GM21717 (cell line): Measurements from ENCODE around the gene POLA1.

Experiments used
- ATAC-seq: cut with Tn5 transposase; IDR thresholded peaks from one replicate; pipeline ENCODE4 v1.9.1; 2021; ENCODE audit warnings: mild to moderate bottlenecking, moderate library complexity; ENCODE audit not compliant: unreplicated experiment

The POLA1 gene

GRCh38 chrX:25006586-25007058 is 312.9 kb downstream of the POLA1 start:
- no peak for ATAC-seq

- no peak for ATAC-seq
Measured at GRCh38 chrX:25007059-25008053, 313.6 kb downstream of the POLA1 start.

DNA sequence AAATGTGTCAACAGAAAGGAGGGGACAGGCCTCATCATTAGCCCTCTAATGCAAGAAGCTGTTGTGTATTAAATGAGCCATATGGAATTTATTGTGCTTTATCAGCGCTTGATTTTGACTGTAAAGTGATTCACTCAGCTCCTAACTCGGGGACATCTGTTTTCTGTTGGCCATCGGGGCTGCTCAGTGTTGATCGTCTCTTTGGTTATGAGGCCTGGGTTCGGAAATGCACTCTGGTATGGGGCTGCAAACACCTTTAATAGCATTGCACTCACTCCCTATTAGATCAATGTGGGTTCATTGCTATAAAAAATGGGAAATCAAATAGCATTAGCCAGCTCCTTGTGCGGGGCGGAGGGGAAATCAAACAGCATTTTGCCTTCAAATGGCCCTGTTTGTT is 315.7 kb downstream of the POLA1 start:
- ATAC-seq: no peak

- ATAC-seq: no peak
Measured at GRCh38 chrX:25010784-25011588, 317.3 kb downstream of the POLA1 start.

DNA sequence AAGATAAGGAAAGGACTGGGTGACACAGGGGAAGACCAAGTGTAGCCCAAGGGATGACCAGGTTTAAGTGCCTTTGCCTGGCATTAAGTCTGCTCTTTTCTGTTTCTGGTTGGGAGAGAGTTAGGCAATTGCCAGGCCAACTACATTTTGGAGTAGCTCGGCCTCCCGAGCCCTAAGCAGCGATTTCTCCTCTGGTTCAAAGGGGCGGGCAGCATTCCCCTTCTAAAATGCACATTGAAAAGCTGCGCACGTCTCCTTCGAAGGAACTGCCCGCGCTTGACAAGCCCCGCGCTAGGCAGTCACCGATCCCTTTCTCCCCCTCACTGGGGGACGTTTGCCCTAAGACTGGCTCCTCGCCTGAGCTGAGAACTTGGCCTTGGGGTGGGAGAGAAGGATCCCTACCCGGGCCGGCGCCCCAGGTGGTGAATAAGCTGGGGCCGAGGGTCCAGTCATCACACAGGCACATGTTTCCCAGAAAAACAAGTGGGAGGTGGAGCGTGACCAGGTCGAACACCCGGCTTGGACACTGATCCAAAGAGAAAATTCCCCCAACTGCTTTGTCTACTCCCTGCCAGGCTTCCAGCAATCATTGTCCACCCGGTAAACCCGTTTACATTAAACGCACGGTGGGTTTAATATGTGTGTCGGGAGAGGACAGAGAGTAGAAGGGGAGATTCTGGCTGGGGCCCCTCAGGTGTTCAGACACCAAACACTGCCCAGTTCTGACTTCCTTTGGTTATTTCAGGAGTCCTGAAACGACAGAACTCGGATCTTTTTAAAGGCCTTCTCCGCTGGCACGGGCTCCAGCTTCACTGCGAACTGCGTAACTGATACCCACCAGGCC is 318.1 kb downstream of the POLA1 start:
- no peak for ATAC-seq

DNA sequence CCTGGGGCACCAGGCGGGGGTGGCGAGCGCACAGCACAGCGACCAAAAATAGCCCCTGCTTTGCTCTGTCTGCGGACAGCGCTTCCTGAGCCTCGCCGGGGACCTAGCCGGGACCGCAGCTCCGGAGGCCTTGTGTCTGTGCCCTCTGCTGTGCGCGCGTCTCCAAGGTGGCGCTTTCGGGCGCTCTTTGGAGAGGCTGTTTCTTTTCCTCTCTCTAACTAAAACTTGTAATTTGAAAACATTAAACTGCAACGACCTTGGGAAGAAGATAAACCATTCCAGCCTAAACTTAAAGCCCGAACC is 318.7 kb downstream of the POLA1 start:
- no peak for ATAC-seq

- ATAC-seq: no peak
Measured at GRCh38 chrX:25012793-25013631, 319.3 kb downstream of the POLA1 start.

DNA sequence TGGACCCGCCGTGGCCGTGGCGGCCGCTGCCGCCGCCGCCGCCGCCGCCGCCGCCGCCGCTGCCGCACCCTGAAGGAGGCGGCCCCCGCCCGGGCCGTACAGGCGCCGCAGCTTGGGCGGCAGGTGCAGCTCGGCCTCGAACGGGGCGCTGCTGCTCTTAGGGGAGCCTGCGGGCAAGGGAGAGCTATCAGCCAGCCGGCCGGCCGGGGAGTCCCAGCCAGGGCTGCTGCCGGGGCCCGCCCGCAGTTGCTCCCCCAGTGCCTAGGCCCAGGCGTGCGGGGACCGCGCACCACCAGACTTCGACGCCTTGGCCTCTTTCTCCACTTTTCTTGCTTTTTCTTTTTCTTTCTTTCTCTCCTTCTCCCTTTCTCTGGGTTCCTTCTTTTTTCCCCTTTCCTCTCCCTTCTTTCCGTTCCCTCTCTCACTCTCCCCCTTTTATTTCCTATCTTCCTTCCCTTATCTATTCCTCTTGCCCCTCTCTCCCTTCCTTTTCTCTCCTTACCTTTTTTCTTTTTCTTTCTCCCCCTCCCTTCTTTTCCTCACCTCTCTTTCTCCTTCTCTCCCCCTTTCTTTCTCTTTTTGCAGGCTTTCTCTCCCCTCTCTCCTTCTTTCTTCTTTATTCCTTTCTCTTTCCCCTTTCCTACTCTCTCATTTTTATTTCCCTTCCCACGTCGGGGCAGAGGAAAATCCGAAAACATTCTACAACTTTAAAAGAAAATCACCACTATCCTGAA is 320.1 kb downstream of the POLA1 start:
- no peak for ATAC-seq

GRCh38 chrX:25014366-25014838 is 320.7 kb downstream of the POLA1 start:
- ATAC-seq: no peak

- no peak for ATAC-seq
Measured at GRCh38 chrX:25015486-25016360, 322.0 kb downstream of the POLA1 start, which contains the start of gene ARX. Gene ARX, minus strand, starts transcription at chrX:25015965. Its CDS starts 228 bp downstream, at chrX:25015737.

DNA sequence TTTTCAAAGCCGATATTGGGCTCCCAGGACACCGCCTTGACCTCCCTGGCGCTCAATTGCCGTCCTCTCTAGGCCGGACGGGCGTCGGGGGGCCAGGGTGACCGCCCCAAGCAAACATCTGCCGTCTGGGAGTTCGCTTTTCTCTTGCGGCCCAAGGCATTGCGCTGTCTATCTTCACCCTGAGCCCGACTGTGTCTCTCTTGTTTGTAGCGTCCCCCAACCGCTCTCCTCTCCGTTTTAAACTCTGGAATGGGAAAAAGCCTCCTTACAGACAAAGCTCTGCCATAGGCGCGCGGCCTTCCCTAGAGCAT is 322.6 kb downstream of the POLA1 start:
- no peak for ATAC-seq

DNA sequence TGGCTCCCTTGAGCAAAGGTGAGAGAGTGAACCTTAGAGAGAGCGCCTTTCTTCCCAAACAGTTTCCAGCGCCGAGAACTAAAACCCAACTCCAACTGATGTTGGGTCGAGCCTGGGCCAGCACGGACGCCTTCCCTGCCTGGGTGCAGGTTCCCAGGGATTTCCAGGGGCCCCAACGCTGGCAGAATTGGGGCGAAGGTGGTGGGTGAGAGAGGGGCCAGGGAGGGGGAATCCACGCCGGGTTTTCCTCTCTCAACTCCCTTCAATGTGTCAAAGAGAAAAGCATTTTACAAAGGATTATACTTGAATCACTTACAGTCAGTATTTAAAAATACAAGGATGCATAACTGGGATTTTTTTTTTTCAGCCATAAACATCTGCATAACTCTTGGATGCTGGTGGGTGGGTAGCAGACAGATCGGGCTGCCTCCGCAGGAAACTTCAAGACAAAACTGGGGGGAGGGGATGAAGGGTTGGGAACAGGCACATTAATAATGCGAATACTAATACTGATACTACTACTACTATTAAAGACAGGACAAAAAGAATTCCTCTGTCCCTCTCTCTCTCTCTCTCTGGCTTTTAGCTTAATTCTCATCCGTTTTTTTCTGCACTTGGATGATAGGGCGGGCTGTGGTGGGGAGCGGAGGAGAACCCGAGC is 323.4 kb downstream of the POLA1 start:
- ATAC-seq: no peak

GRCh38 chrX:25017667-25018247 is 324.0 kb downstream of the POLA1 start:
- no peak for ATAC-seq

DNA sequence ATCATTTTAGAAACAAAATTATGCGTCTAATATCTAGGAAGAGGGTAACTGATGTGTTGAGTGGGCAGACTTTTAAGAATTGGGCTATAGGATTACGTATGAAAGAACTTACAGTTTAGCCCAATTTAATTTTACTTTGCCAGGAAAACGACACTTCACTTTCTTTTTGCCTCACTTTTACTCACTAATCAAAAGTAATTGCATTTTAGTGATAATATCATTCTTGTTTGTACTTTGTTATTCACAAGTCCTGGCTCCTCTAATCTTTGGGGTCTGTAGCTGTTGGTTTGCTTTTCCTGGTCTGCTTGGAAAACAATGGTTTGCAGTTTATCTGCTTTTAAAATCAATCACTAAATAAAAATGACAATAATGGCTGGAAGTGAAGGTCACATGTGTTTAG is 325.0 kb downstream of the POLA1 start:
- ATAC-seq: no peak

GRCh38 chrX:25019707-25020390 is 326.1 kb downstream of the POLA1 start:
- no peak for ATAC-seq

DNA sequence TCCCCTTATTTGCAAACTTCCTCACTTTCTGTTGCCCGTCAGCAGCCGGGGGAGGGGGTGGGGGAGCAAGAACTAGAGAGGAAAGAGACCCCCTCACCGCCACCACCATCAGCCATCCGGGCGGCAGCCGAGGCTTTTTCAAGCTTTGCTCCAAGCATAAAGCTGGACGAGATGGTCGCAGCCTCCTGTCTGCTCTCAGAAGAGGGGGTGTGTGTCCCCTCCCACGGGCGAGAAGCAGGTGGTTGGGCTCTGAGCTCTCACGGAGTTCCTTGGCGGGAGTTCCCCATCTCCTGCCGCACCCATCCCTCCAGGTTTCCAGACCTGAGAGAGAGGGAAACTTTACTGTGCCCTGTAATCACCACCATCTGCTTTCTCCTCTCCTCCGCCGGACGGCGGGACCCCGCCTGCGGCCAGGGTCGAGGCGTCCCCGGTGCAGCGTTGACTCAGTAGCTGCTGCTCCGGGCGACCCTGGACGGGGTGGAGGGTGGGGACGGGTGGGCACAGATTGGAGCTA is 326.7 kb downstream of the POLA1 start:
- ATAC-seq: peak; percentile 28
